COR-L47 (cell line): ENCODE data around the gene LSG1.
"Not testable (repeated sequence)": the region's sequence is repeated elsewhere in the genome, so short reads cannot be mapped to it uniquely, and the experiment has no call there.

Experiments used
- DNase-seq: peaks from one replicate; lab custom pipeline; 2025; lab: John Stamatoyannopoulos, UW

Gene LSG1

DNA sequence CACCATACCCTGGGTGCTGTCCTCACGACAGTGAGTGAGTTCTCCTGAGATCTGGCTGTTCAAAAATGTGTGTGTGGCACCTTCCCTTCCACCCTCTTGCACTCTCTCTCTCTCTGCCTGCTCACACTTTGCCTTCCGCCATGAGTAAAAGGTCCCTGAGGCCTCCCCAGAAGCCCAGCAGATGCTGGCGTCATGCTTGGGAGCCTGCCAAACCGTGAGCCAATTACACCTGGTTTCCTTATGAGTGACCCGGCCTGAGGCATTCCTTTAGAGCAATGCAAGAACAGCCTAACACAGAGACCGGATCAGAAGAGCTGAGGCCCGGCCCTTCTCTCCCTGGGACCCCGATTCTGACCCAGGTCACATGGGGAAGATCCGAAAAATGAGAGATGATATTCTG, 54.2 kb downstream of the LSG1 start:
- DNase-seq, result no peak

- DNase-seq, result no peak
Observed at GRCh38 chr3:194617143-194617671, 54.8 kb downstream of the LSG1 start.

- DNase-seq, result no peak
Observed at GRCh38 chr3:194615226-194615625, 56.8 kb downstream of the LSG1 start.

DNA sequence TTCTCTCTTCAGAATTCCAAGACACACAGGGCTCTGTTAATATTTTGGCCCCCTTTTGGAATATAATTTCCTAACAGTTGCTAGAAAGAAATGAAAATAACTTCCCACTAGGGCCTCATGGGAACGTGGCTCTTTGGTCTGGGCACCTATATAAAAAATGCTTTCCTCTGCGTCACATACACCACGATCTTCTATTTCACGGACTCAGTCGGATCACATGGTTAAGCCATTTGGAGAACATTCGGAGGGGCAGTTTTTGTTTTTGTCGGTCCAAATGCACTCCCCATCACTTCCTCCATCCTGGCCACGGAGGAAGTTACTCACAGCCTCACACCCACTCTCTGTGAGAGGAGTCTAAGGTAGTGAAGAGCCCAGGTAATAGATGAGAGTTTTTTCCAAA, 59.8 kb downstream of the LSG1 start:
- no peak for DNase-seq

DNA sequence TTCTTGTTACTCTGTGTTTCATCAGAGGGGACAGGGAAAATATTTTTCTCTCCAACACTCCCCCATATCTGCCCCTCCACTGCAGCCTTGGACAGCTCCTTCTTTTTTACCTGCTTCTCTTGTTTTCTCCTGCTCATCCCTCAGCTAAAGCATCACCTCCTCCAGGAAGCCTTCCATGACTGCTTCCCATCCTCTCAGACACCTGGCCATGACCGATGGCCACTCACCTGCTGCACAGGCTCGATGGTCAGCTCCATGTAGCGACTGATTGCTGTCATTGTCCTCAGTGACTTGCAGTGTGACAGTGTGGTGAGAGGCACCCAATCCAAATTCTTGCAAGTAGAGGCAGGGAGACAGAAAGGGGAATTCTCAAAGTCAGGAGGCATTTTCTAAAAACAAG, 61.3 kb downstream of the LSG1 start:
- DNase-seq, result no peak

DNA sequence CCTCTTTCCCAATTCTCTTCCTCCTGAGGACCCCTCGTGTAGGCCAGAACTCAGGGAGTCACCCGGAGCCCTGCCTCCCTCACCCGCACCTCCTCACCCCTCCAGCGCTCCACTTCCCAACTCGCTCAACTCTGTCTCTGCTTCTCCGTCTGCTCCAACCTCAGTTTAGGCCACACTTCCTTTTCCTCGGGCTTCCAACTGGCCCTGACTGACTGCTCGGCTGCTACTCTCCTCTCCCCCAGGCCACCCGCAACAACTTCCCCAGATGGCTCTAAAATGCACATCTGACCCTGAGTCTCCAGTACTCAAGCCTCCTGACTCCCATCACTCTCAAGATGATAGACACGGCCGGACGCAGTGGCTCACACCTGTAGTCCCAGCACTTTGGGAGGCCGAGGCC, 62.4 kb downstream of the LSG1 start:
- DNase-seq, result no peak

GRCh38 chr3:194608981-194609380, 63.0 kb downstream of the LSG1 start:
- no peak for DNase-seq

DNA sequence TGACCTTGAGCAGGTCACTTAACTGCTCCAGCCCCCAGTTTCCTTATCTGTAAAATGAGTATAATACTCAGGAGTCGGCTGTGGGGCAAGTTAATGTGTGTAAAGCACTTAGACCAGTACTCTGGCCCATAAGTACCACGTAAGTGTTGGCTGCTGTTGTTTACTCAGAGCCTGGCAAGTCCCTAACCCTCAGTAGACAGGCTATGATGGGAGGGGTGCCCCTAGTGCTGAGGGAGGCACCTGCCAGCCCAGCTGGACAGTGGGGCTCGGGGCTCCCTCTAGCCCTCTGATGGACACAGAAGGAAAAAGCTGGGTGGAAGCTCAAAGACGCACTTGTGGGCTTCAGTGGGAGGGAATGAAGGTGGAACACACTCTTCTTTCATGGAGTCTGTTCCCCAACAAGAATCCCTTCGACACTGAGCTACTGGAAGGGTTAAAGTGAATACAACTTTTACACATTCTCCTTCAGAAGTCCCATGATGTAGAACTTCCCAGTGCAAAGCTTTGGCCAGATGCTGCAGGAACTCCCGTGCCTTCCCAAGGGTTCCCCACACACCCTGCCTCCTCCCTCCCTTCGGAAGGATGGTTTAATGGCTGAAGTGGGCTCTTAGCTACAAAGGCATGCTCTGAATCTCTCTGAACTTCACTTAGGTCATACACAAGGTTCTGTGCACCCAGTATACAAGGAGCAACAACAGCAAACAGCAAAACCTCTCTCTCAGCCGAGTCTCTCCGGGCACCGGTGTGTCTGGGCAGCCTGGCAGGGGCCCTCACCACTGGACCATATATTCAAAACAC, 64.2 kb downstream of the LSG1 start:
- no peak for DNase-seq

DNA sequence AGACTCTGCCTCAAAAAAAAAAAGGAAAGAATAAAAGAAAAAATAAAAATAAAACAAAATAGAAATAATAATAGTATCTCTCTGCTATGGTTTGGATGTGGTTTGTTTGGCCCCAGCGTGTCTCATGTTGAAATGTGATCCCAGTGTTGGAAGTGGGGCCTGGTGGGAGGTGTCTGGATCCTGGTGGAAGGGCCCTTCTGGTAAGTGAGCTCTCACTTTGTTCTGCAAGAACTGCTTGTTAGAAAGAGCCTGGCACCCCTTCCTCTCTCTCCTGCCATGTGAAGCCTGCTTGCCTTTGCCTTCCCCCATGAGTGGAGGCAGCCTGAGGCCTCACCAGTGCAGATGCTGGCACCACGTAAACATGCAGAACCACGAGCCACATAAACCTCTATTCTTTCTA, 65.0 kb downstream of the LSG1 start:
- DNase-seq, result no peak

- no peak for DNase-seq
Observed at GRCh38 chr3:194606163-194606562, 65.8 kb downstream of the LSG1 start.

- not testable (repeated sequence) for DNase-seq
Observed at GRCh38 chr3:194605314-194605713, 66.7 kb downstream of the LSG1 start.

DNA sequence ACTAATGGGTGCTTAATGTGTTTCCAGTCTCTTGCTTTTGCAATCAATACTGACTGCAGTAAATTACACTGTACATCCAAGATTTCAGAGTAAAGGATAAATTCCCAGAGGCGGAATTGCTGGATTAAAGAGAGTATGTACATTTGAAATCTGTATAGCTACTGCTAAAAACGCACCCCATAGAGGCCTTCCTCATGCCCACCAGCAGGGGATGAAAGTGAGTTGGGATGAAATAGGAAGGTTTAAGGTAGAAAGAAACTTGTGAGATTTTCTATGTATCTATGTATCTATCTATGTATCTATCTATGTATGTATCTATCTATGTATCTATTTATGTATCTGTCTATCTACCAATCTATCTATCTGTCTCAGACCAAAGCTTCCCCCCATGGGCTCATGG, 67.2 kb downstream of the LSG1 start:
- DNase-seq, result no peak

GRCh38 chr3:194604126-194604525, 67.9 kb downstream of the LSG1 start:
- no peak for DNase-seq

DNA sequence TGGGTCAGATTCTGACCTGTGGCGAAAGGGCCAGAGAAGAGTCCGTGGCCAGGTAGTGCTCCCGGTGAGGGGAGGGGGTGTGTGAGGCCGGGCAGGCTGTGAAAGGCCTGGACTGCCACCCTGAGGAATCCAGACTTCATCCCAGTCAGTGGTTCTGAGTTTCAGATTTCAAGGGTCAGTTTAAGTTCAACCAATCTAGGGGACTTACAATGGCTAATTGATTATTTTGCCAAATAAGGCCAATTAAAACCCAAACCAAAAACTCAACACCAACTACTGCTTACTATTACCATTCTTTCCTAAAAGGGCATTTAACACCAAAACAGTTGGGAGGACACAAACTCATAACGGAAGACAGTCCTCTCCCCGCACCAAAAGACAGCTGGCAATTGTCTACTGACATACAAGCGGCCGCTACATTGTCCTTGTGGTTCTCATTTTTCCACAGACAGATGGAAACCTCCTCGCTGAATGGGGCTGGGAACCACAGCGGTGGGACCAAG, 69.3 kb downstream of the LSG1 start:
- no peak for DNase-seq

DNA sequence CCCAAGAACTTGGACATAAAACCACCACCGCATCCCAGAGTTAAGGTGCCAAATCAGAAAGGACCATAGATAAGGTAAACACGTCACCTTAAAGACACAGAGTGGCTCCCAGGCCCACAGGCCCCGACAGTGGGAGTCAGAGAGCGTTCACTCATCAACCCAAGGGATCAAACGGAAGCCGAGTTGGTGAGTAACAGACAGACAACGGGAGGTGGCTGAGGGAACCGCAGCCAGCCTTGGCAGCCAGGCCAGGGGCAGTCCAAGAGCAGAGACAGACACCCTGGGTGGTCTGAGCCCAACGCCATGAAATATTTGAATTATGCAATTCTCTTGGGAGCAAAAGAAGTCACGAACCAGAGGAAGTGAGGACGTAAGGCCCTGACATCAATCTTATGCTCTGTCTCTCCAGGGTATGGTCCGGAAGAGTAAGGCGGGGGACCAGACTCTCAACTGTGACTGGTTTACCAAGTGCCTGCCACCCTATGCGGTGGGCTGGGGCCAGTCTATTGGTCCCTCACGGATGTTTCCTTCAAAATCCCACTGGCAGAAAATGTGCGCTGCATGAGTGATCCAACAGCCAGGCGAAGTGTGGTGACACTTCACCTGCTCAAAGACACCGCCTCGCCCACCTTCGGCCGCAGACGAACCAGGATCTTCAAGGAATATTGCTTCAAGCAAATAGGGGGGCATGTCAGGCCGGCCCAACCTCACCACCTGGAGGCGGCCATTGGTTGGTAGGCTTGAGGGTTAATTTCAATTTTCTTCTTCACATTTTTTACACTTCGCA, 73.0 kb downstream of the LSG1 start:
- no peak for DNase-seq

DNA sequence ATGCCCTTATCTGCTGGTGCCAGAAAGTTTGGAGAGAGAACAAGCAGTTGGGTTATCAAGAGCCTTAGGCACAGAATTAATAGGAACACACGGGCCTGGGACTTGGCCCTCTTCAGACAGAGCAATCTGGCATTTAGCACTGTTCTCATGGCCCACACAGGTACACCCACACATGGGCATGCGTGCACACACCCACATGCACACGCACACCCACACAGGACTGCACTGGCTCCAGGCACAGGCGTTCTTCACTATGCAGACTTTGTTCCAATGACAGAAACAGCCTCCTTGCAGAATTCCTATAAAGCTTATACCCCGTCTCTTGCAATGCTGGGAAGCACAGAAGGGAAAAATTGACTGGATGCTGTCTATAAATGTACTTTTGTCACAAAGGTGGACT, 75.1 kb downstream of the LSG1 start:
- no peak for DNase-seq

DNA sequence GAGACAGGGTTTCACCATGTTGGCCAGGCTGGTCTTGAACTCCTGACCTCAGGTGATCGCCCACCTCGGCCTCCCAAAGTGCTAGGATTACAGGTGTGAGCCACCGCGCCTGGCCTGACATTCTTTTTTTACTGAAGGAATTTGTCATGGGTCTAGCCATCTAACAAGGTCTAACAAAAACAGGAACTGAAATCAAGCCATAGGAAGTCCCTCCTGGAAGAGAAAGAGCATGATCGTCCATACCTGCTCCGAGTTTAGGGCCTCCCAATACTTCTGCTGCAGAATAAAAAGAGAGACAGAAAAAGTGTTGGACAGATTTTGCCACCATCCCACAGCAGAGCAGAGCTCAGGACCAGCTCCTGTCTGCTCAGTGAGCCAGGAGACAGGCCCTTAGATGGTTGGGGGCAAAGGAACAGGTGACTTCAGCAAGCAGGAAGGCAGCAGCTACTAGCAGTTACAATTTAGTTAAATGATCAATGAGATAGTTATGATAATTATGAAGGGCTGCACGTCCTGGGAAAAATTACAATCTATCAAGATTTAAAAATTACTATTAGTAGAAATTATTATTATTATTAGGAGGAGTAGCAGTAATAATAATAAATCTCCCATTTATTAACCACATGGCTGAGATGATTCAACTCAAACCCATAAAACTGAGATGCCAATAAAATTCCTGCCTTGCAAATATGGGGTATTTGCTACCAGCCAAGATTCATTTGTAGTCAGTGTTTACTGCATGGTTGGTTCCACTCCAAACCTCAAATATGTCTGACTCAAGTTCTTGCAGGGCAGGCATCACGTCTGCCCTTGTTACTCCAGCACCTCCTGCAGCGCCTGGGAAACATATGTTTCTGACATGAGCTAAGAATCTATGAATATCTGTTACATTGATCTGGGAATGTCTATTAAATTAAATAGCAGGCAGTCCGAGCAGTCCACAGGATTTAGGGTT, 78.9 kb downstream of the LSG1 start:
- DNase-seq, result no peak
